Panc1 (cell line): ENCODE measurements around the gene OSBPL10.

Source experiments
- SIN3A ChIP-seq: IDR thresholded peaks from 2 replicates; pipeline ENCODE4 v1.6.1; 2012; ENCODE audit warnings: low read depth, mild to moderate bottlenecking, low read length, moderate library complexity, borderline replicate concordance; ENCODE audit not compliant: insufficient read depth
- TF ChIP-seq, protein P1 (sequence below): fragments of 450-650 bp; IDR thresholded peaks from 2 replicates; pipeline ENCODE4 v1.5.1; 2017; ENCODE audit warnings: mild to moderate bottlenecking

DNA sequence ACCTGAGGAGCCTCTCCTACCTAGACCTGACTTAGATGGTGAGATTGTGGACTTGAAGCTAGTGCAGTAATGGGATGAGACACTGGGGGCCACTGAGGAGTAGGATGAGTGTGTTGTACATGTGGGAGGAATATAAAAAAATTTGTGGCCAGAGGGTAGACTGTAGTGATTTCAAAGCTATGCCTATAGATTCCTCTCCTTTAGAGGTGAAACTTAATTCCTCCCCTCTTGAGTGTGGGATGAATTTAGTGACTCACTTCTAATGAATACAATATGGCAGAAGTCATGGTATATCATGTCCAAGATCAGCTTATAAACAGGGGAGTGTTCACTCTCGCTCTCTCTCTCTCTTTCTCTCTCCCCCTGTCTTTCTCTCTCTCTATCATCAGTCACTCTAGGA, 7.2 kb upstream of the OSBPL10 start:
- TF ChIP-seq, protein P1, sequence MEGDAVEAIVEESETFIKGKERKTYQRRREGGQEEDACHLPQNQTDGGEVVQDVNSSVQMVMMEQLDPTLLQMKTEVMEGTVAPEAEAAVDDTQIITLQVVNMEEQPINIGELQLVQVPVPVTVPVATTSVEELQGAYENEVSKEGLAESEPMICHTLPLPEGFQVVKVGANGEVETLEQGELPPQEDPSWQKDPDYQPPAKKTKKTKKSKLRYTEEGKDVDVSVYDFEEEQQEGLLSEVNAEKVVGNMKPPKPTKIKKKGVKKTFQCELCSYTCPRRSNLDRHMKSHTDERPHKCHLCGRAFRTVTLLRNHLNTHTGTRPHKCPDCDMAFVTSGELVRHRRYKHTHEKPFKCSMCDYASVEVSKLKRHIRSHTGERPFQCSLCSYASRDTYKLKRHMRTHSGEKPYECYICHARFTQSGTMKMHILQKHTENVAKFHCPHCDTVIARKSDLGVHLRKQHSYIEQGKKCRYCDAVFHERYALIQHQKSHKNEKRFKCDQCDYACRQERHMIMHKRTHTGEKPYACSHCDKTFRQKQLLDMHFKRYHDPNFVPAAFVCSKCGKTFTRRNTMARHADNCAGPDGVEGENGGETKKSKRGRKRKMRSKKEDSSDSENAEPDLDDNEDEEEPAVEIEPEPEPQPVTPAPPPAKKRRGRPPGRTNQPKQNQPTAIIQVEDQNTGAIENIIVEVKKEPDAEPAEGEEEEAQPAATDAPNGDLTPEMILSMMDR: no peak
- no peak for TF ChIP-seq SIN3A
